Measurements from ENCODE around the gene PPP1R7. TPM values are rescaled to one million over a fixed set of nuclear protein-coding genes. Genes with fewer than 3 reads are reported as not detected.

Gene PPP1R7
- total and polyA plus RNA-seq, 9 of the 15 experiments (the other 6 are each of a cell fraction or from before 2014, with no cell fraction given): 37.5 to 75.0 (median 50.5) TPM

- no peak for TF ChIP-seq AFF1 (IDR thresholded peaks at IDR 0.05; ENCODE audit: low read depth in 1 of 2, partially characterized antibody in 2 of 2)
- no peak for TF ChIP-seq ZBTB2 (IDR thresholded peaks at IDR 0.05)
- TF ChIP-seq ZNF586 (CRISPR knock-in tag; conservative IDR thresholded peaks at IDR 0.05): no peak
- no peak for TF ChIP-seq SMAD2 (IDR thresholded peaks at IDR 0.05; ENCODE audit: low read depth, low read length)
- TF ChIP-seq SFPQ (IDR thresholded peaks at IDR 0.05; ENCODE audit: low read depth, low read length): no peak
- TF ChIP-seq SPI1 (IDR thresholded peaks at IDR 0.05; ENCODE audit: borderline replicate concordance, low read depth, low read length): no peak
- TF ChIP-seq CBFA2T2 (conservative IDR thresholded peaks at IDR 0.05): no peak
- TF ChIP-seq BRD4 (IDR thresholded peaks at IDR 0.05): no peak
- no peak for TF ChIP-seq ZNF740 (CRISPR knock-in tag; IDR thresholded peaks at IDR 0.05)
- no peak for TF ChIP-seq ZNF740 (tag; IDR thresholded peaks at IDR 0.05)
- TF ChIP-seq SAFB2 (IDR thresholded peaks at IDR 0.05; ENCODE audit: borderline replicate concordance, low read depth, low read length, severe bottlenecking): no peak
- TF ChIP-seq ZBTB1 (CRISPR knock-in tag; IDR thresholded peaks at IDR 0.05; ENCODE audit: borderline replicate concordance, low read depth): no peak
- no peak for TF ChIP-seq ZNF121 (CRISPR knock-in tag; conservative IDR thresholded peaks at IDR 0.05)
- TF ChIP-seq CHAMP1 (IDR thresholded peaks at IDR 0.05): no peak
- no peak for TF ChIP-seq ZNF384 (IDR thresholded peaks at IDR 0.05; ENCODE audit: low read depth, low read length)
Observed at GRCh38 chr2:241146286-241146685, 4.0 kb upstream of the PPP1R7 start (continued).

Data from K562 (cell line).